GM19099 (cell line): Measurements from ENCODE around the gene SOCS1.

Experiments
- POLR2A ChIP-seq: IDR thresholded peaks from 3 replicates; pipeline ENCODE4 v1.6.1; 2011; ENCODE audit warnings: low read depth; ENCODE audit not compliant: insufficient read length; ENCODE audit errors: extremely low read depth

SOCS1 gene, protein sequence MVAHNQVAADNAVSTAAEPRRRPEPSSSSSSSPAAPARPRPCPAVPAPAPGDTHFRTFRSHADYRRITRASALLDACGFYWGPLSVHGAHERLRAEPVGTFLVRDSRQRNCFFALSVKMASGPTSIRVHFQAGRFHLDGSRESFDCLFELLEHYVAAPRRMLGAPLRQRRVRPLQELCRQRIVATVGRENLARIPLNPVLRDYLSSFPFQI

GRCh38 chr16:11255737-11256660, at the start of gene SOCS1:
SOCS1 (minus strand) TSS chr16:11256204; CDS start chr16:11255478, 726 bp downstream.
- TF ChIP-seq POLR2A: peak; percentile 99

DNA sequence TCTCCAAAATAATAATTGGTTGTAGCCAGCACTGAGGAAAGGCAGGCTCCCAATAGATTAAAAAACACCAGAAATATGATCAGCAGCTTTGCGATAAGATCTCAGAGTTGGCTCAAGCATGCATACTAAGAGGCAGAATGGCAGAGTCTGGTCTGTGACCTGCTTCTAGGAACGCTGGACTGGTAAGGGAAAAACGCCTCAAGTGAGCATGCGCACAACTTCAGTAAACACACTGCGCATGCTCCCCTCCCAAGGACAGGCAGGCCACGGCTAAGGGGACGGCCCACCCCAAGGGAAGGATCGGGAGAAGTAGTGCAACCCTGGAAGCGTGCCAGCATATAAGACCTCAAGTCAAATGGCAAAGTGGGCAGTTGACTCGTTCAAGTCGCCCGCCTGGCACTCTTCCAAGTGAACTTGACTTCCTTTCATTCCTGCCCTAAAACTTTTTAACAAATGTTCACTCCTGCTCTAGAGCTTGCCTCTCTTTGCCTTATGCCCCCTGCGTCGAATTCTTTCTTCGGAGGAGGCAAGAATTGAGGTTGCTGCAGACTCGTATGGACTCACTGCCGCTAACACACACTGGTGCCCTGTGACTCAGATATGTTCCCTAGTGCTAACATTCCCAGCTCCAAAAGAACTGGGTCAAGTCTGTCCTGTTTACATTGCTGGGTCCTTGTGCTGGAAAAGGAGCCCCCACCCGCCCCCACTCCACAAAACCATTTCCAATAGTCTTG, 47.6 kb upstream of the SOCS1 start:
- TF ChIP-seq POLR2A: no peak

- TF ChIP-seq POLR2A: no peak
Measured at GRCh38 chr16:11302977-11303376, 47.0 kb upstream of the SOCS1 start.

- TF ChIP-seq POLR2A: no peak
Measured at GRCh38 chr16:11301645-11302501, 45.9 kb upstream of the SOCS1 start.

DNA sequence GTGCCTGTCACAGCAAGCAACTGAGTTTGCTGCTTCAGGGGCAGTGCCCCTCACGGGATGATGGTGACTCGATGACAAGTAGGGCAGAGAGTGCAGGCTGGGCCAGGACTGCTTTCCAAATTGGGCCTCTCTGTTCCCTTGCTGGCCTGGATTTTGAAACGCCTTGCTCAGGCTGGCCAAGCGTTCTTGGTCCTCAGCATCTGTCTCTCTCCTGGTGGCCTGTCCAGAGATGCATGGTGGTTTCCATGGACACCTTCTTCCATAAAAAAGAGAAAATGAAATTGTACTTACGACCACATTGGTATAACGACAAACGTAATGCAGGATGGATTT, 44.5 kb upstream of the SOCS1 start:
- TF ChIP-seq POLR2A: no peak

DNA sequence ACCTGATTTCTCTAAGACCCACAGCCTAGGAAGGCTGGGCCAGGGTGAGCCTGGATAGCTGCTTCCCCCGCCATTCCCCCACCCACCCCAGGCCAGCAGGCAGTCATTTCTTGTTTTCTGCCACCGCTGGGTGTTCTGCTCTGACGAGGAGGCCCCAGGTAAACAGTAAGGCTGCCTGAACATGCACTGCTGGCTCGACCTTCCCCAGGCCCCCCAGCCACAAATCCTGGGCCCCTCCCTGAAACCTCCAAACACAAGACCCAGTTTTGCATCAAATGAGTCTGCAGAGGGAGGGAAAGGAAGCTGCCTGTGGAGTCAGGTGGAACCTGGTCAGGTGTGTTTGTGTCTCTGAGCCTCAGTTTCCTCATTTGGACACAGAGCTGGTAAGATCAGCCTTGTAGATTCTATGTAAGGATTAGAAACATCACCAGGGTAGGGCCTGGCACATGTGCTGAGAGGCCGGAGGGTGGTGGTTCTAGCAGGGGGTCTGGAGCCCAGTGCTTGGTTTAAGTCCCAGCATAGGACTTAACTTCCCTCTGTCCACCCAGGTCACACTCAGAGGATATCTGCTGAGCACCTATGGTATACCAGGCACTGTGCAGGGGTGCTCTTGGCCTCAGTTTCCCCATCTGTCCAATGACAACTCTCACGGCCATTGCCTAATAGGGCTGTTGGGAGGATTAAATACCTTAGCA, 44.0 kb upstream of the SOCS1 start:
- TF ChIP-seq POLR2A: no peak

- no peak for TF ChIP-seq POLR2A
Measured at GRCh38 chr16:11298143-11298900, 42.3 kb upstream of the SOCS1 start.

DNA sequence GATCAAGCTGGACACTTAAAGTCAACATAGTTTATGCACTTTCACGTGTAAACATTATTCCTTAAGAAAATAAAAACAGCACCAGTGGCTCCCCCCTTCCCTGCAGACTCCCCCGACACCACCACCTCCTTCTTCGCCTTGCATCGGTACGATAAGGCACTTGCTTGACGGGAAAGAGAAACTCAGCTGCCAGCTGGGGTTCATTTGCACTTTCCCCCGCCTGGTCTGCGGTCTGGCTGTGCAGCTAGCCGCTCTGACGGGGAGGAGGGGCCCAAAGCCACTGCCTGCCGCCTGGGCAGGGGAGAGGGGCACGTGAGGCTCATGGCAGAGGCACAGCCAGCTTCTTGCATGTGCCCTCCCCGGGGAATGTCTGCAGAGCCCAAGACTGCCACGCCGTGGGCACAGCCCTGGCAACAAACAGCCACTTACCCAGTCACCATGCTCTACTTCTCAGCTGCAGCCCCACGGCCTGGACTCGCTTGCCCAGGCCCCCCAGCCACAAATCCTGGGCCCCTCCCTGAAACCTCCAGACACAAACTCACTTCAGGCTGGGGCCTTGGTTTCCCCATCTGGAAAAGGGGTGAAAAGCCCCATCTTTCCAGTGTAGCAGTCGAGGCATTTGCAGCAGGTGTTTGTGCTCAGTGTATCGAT, 41.6 kb upstream of the SOCS1 start:
- TF ChIP-seq POLR2A: peak; percentile 25

DNA sequence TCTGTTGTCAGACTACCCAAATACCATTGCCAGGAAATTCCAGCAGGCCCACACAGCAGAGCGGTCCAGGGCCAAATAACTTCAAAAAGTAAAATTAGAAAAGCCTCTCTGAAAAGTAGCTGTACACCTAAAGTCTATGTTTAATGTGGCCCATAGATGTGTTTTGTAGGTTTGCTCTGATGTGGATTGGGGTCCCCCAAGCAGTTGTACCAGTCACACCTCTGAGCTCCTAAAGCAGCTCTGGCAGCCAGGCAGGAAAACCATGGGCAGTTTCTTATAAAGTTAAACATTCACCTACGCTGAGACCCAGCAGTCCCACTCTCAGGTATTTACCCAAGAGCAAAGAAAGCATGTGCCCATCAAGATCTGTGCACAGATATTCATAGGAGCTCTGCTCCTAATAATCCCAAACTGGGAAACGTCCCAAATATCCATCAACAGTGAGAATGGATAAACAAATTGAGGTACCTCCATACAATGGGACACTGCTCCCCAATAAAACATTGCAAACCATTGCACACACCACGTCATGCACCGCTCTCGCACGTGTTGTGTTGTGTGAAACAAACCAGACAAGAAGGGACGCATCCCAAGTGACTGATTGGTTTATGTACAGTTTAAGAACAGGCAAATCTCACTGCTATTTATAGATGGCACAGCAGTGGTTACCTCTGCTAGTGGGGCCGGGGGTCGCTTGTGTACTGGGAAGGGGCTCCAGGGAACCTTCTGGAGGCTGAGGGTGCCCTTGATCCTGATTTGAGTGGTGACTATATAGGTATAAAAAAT, 40.9 kb upstream of the SOCS1 start:
- no peak for TF ChIP-seq POLR2A

- TF ChIP-seq POLR2A: no peak
Measured at GRCh38 chr16:11296351-11296705, 40.3 kb upstream of the SOCS1 start.

GRCh38 chr16:11295672-11296071, 39.7 kb upstream of the SOCS1 start:
- no peak for TF ChIP-seq POLR2A

GRCh38 chr16:11292076-11292748, 36.2 kb upstream of the SOCS1 start:
- TF ChIP-seq POLR2A: no peak
